Sigmoid colon (tissue), 7 donors: ENCODE data around the gene ITPRIP. TPM values are rescaled to one million over a fixed set of nuclear protein-coding genes. Genes with fewer than 3 reads are reported as not detected.

Experiments
- DNase-seq: peaks from one replicate; pipeline ENCODE4 v3.0.0-alpha.2; 2019
- H3K27ac ChIP-seq, 4 donors: fragments of 200-600 bp; sonication (generic); one replicate each; pipeline ENCODE4 v1.5.1; 2016 to 2019; ENCODE audit warnings: mild to moderate bottlenecking in 1 of 4
- H3K27me3 ChIP-seq, 3 donors: fragments of 200-600 bp; sonication (generic); one replicate each; pipeline ENCODE4 v1.5.1; 2019; ENCODE audit warnings: mild to moderate bottlenecking in 1 of 3
- H3K36me3 ChIP-seq, 4 donors: fragments of 200-600 bp; sonication (generic); one replicate each; pipeline ENCODE4 v1.5.1; 2016 to 2019
- H3K4me1 ChIP-seq, 4 donors: fragments of 200-600 bp; sonication (generic); one replicate each; pipeline ENCODE4 v1.5.1; 2017 to 2019
- H3K4me3 ChIP-seq, 4 donors: fragments of 200-600 bp; sonication (generic); one replicate each; pipeline ENCODE4 v1.5.1; 2017 to 2019; ENCODE audit warnings: mild to moderate bottlenecking in 2 of 4, moderate library complexity in 1 of 4
- H3K9me3 ChIP-seq, 4 donors: fragments of 200-600 bp in 3 of 4; sonication (generic) in 3 of 4; one replicate each; pipeline versions ENCODE4 v1.5.1 to v1.6.1; 2013 to 2019
- CTCF ChIP-seq, 4 experiments: fragments of 450-650 bp in 3 of 4; fragments of 200-600 bp in 1 of 4; IDR thresholded peaks; one replicate each; pipeline ENCODE4 v1.5.1; 2016 to 2019; ENCODE audit warnings: antibody characterized with exemption in 4 of 4, mild to moderate bottlenecking in 3 of 4, moderate library complexity in 2 of 4
- EP300 ChIP-seq, 4 donors: sonication (generic); formaldehyde crosslinking; IDR thresholded peaks; one replicate each; pipeline ENCODE4 v1.6.1; 2017; ENCODE audit warnings: antibody characterized with exemption in 4 of 4
- POLR2A ChIP-seq, 2 donors: fragments of 450-650 bp; IDR thresholded peaks; one replicate each; pipeline ENCODE4 v1.6.1; 2016; ENCODE audit warnings: antibody characterized with exemption in 2 of 2, mild to moderate bottlenecking in 2 of 2, moderate library complexity in 2 of 2
- POLR2AphosphoS5 ChIP-seq, 4 donors: sonication (generic); formaldehyde crosslinking; IDR thresholded peaks; one replicate each; pipeline ENCODE4 v1.6.1; 2017; ENCODE audit warnings: antibody characterized with exemption in 4 of 4
- WGBS, 2 donors: extraction: QIAGEN DNeasy Blood & Tissue Kit; methylation state at CpG; one replicate each; pipeline ENCODE4 v1.1.7; 2013; 5-methylcytosine and 5-hydroxymethylcytosine counted together
- intact Hi-C: fragments of 100-400 bp; cut with DNase I; formaldehyde crosslinking; loops from one replicate; pipeline ENCODE4 v1.15.1; 2023
- polyA plus RNA-seq, 3 donors: library from polyadenylated mRNA; stranded (reverse); fragments of 200-250 nt; gene quantifications; one replicate each; pipeline ENCODE4 v1.2.3, GENCODE V29; 2013
- total RNA-seq, 4 donors: library from RNA; depleted of rRNA; stranded (reverse); fragments of >200 nt; gene quantifications; one replicate each; pipeline ENCODE4 v1.1.0, GENCODE V29; 2016
- donor health status: healthy with polysubstance abuse.
- donor health status: Bipolar disorder and iron deficiency.
- donor health status: healthy.

Gene ITPRIP
- total and polyA plus RNA-seq, 7 donors = 1.2 to 22.4 (median 11.4) TPM

- intact Hi-C loops = no loop called here
- H3K9me3 ChIP-seq = no peaks in the 10 kb centered on the region
- no peaks in the 10 kb centered on the region for H3K36me3 ChIP-seq
- H3K27ac ChIP-seq = no peak overlapping the region
- H3K27me3 ChIP-seq = no peaks in the 10 kb centered on the region
- DNase-seq = no peak
- peaks cover 0 to 9% (median 4%) of the 10 kb centered on the region in 4 donors for H3K4me1 ChIP-seq
- H3K4me3 ChIP-seq = no peak overlapping the region
- no peak for TF ChIP-seq CTCF (IDR thresholded peaks at IDR 0.05)
- TF ChIP-seq POLR2A (IDR thresholded peaks at IDR 0.05) = no peak
- no peak for TF ChIP-seq POLR2AphosphoS5 (IDR thresholded peaks at IDR 0.05)
- no peak for TF ChIP-seq EP300 (IDR thresholded peaks at IDR 0.05)
Measured at GRCh38 chr10:104345515-104345914, 7.2 kb upstream of the ITPRIP start.

- no peak for DNase-seq
- intact Hi-C loops = no loop called here
- TF ChIP-seq POLR2A (IDR thresholded peaks at IDR 0.05) (no peak), POLR2AphosphoS5 (IDR thresholded peaks at IDR 0.05) (no peak), CTCF (IDR thresholded peaks at IDR 0.05) (no peak), EP300 (IDR thresholded peaks at IDR 0.05) (no peak)
- H3K27me3 ChIP-seq = no peaks in the 10 kb centered on the region
- peaks cover 0 to 12% (median 10%) of the 10 kb centered on the region in 4 donors for H3K4me1 ChIP-seq
- H3K4me3 ChIP-seq = no peak overlapping the region
- H3K36me3 ChIP-seq = no peaks in the 10 kb centered on the region
- no peak overlapping the region for H3K27ac ChIP-seq
- H3K9me3 ChIP-seq = no peaks in the 10 kb centered on the region
- WGBS, 2 donors = 81 to 93% methylated on average over 1 of the region's 1 CpG
Measured at GRCh38 chr10:104344219-104344618, 6.0 kb upstream of the ITPRIP start.

GRCh38 chr10:104342941-104343411 lies 4.7 kb upstream of the ITPRIP start:
- Histone ChIP-seq H3K9me3 (no peaks in the 10 kb centered on the region), H3K36me3 (no peaks in the 10 kb centered on the region), H3K27ac (peak overlapping the region in 1 of 4 donors; percentile 36), H3K4me1 (peaks cover 0 to 15% (median 11%) of the 10 kb centered on the region in 4 donors), H3K27me3 (no peaks in the 10 kb centered on the region), H3K4me3 (no peak overlapping the region)
- WGBS, 2 donors = 78% methylated on average over 3 of the region's 3 CpGs
- intact Hi-C loops = no loop called here
- no peak for TF ChIP-seq POLR2A (IDR thresholded peaks at IDR 0.05)
- peak in 1 of 4 donors; percentile 6 for TF ChIP-seq POLR2AphosphoS5 (IDR thresholded peaks at IDR 0.05)
- no peak for DNase-seq

GRCh38 chr10:104340641-104341040 lies 2.4 kb upstream of the ITPRIP start:
- 83 to 88% methylated on average over 4 of the region's 4 CpGs for WGBS, 2 donors
- H3K27me3 ChIP-seq = no peaks in the 10 kb centered on the region
- DNase-seq = no peak
- intact Hi-C loops = no loop called here
- no peak overlapping the region for H3K4me3 ChIP-seq
- no peaks in the 10 kb centered on the region for H3K9me3 ChIP-seq
- H3K36me3 ChIP-seq = no peaks in the 10 kb centered on the region
- TF ChIP-seq CTCF (IDR thresholded peaks at IDR 0.05) = no peak
- no peak for TF ChIP-seq EP300 (IDR thresholded peaks at IDR 0.05)
- TF ChIP-seq POLR2A (IDR thresholded peaks at IDR 0.05) = no peak
- no peak for TF ChIP-seq POLR2AphosphoS5 (IDR thresholded peaks at IDR 0.05)
- H3K27ac ChIP-seq = peak overlapping the region; percentile 97 to 99 (median 98)
- peaks cover 0 to 33% (median 26%) of the 10 kb centered on the region in 4 donors for H3K4me1 ChIP-seq

GRCh38 chr10:104340111-104340526 lies 1.9 kb upstream of the ITPRIP start:
- WGBS, 2 donors = 7 to 30% methylated on average over 4 of the region's 4 CpGs
- H3K27me3 ChIP-seq = no peaks in the 10 kb centered on the region
- H3K9me3 ChIP-seq = no peaks in the 10 kb centered on the region
- H3K27ac ChIP-seq = peak overlapping the region; percentile 97 to 99 (median 98)
- no peak for TF ChIP-seq CTCF (IDR thresholded peaks at IDR 0.05)
- TF ChIP-seq POLR2AphosphoS5 (IDR thresholded peaks at IDR 0.05) = no peak
- no peak for TF ChIP-seq EP300 (IDR thresholded peaks at IDR 0.05)
- no peak for TF ChIP-seq POLR2A (IDR thresholded peaks at IDR 0.05)
- intact Hi-C loops = no loop called here
- DNase-seq = no peak
- H3K36me3 ChIP-seq = no peaks in the 10 kb centered on the region
- peaks cover 0 to 38% (median 31%) of the 10 kb centered on the region in 4 donors for H3K4me1 ChIP-seq
- peak overlapping the region in 3 of 4 donors; percentile 74 to 98 (median 89) for H3K4me3 ChIP-seq
